Mesendoderm (in vitro differentiated cells): ENCODE measurements around the gene RPUSD4.

Experiments
- DNase-seq: peaks from one replicate; pipeline ENCODE4 v3.0.0; 2013
- H2AK5ac ChIP-seq: 2 replicates; pipeline ENCODE4 v1.6.1; 2013; ENCODE audit warnings: low read length, inconsistent platforms
- H2BK120ac ChIP-seq: 2 replicates; pipeline ENCODE4 v1.6.1; 2013; ENCODE audit warnings: low read depth, mild to moderate bottlenecking, low read length, moderate library complexity, mixed read lengths
- H2BK15ac ChIP-seq: replicated peaks from 2 replicates; pipeline ENCODE4 v1.6.1; 2013; ENCODE audit warnings: low read depth, mild to moderate bottlenecking, moderate library complexity
- H2BK5ac ChIP-seq: 2 replicates; pipeline ENCODE4 v1.6.1; 2013; ENCODE audit warnings: low read length, inconsistent platforms
- H3K18ac ChIP-seq: 2 replicates; pipeline ENCODE4 v1.6.1; 2013; ENCODE audit warnings: mild to moderate bottlenecking, low read length, mixed read lengths
- H3K23ac ChIP-seq: one replicate; pipeline ENCODE4 v1.6.1; 2013; ENCODE audit warnings: low read length
- H3K27ac ChIP-seq: 2 replicates; pipeline ENCODE4 v1.5.1; 2013; ENCODE audit warnings: low read depth, mild to moderate bottlenecking, inconsistent platforms, low read length, moderate library complexity
- H3K27me3 ChIP-seq: 2 replicates; pipeline ENCODE4 v1.6.1; 2013; ENCODE audit warnings: low read length, control low read depth, mild to moderate bottlenecking, inconsistent platforms; ENCODE audit not compliant: insufficient read depth, poor library complexity
- H3K36me3 ChIP-seq: 2 replicates; pipeline ENCODE4 v1.6.1; 2013; ENCODE audit warnings: low read length, inconsistent platforms; ENCODE audit not compliant: control insufficient read depth, insufficient read depth
- H3K4ac ChIP-seq: one replicate; pipeline ENCODE4 v1.6.1; 2013; ENCODE audit warnings: low read depth, mild to moderate bottlenecking, low read length, moderate library complexity
- H3K4me1 ChIP-seq: 2 replicates; pipeline ENCODE4 v1.6.1; 2013; ENCODE audit warnings: low read depth, low read length, inconsistent platforms; ENCODE audit not compliant: control insufficient read depth
- H3K4me2 ChIP-seq: 2 replicates; pipeline ENCODE4 v1.6.1; 2013; ENCODE audit warnings: low read length
- H3K4me3 ChIP-seq: 2 replicates; pipeline ENCODE4 v1.5.1; 2013; ENCODE audit warnings: mild to moderate bottlenecking, low read length
- H3K56ac ChIP-seq: one replicate; pipeline ENCODE4 v1.6.1; 2013; ENCODE audit warnings: low read length
- H3K79me1 ChIP-seq: 2 replicates; pipeline ENCODE4 v1.6.1; 2013; ENCODE audit warnings: low read length, inconsistent platforms
- H3K79me2 ChIP-seq: 2 replicates; pipeline ENCODE4 v1.6.1; 2013; ENCODE audit warnings: mild to moderate bottlenecking, low read length; ENCODE audit not compliant: control insufficient read depth, insufficient read depth
- H3K9ac ChIP-seq: 2 replicates; pipeline ENCODE4 v1.6.1; 2013; ENCODE audit warnings: low read length, inconsistent platforms
- H4K5ac ChIP-seq: one replicate; pipeline ENCODE4 v1.6.1; 2013; ENCODE audit warnings: low read length
- H4K8ac ChIP-seq: one replicate; pipeline ENCODE4 v1.6.1; 2013; ENCODE audit warnings: low read depth, mild to moderate bottlenecking, control low read depth, low read length, moderate library complexity
- WGBS: extraction: QIAGEN DNeasy Blood & Tissue Kit; methylation state at CpG from one replicate; pipeline ENCODE4 v1.1.7; 2013; ENCODE audit warnings: low lambda C conversion rate, missing lambda C conversion rate; ENCODE audit not compliant: insufficient coverage; ENCODE audit errors: extremely low coverage; 5-methylcytosine and 5-hydroxymethylcytosine counted together

The RPUSD4 gene

DNA sequence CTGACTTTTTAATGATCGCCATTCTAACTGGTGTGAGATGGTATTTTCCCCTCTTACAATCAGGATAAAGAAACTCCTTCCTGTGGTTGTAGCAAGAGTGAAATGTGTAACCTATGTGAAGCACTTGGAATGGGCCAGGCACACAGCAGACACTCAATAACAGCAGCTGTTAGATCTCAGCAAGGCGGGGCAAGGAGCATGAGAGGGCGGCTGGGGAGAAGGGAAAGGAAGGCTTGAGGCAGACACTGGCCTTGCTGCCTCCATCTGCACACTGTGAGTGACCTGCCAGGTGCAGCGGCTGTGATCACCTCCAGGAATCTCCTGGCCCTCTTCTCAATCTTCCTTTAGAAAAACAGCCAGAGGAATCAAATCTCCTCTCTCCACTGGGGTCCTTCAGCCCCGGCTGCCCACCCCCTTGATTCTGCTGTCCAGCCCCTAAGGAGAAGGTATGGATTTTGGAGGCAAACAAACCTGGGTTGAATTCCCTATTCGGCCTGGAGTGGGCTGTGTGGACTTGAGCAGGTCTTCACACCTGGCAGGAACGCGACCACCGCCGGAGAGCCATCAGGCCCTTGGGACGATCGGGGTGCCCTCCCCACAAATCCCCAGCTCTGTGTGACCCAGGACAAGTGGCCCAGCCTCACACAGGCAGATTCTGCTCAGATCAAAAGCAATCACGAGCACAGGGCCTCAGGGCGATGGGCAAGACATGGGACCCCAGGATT lies 49.0 kb downstream of the RPUSD4 start:
- H3K36me3 ChIP-seq: no peaks in the 10 kb centered on the region
- no peak overlapping the region for H2BK15ac ChIP-seq
- H4K5ac ChIP-seq: no peak overlapping the region
- H3K23ac ChIP-seq: no peak overlapping the region
- H3K79me2 ChIP-seq: no peaks in the 10 kb centered on the region
- H3K9ac ChIP-seq: no peak overlapping the region
- H3K56ac ChIP-seq: no peak overlapping the region
- no peak overlapping the region for H3K27ac ChIP-seq
- H2BK120ac ChIP-seq: no peak overlapping the region
- H3K27me3 ChIP-seq: no peaks in the 10 kb centered on the region
- no peak overlapping the region for H2BK5ac ChIP-seq
- peaks cover 7% of the 10 kb centered on the region for H3K4me1 ChIP-seq
- no CpG with 5 or more reads among the region's 14 CpGs for WGBS
- H2AK5ac ChIP-seq: no peak overlapping the region
- H4K8ac ChIP-seq: no peak overlapping the region
- no peak overlapping the region for H3K4me3 ChIP-seq
- no peak for DNase-seq
- no peak overlapping the region for H3K18ac ChIP-seq
- H3K79me1 ChIP-seq: no peaks in the 10 kb centered on the region
- no peak overlapping the region for H3K4ac ChIP-seq
- H3K4me2 ChIP-seq: no peak overlapping the region

DNA sequence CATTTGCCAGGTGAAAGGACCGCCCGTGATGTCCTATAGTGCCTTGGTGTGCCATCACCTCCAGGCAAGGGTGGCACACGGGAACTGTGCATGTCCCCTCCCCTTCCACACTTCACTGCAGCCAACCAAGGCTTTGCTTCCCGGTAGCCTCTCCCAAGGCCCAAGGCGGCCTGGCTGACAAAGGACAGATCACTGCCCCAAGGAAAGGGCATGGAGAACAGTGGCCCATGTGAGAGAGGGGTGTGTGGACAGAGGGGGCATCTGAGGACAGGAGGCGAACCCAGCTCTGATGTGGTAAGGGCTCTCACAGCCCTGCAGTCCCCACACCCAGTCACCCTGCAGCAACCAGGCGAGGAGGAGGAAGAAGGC lies 50.4 kb downstream of the RPUSD4 start:
- Histone ChIP-seq H3K23ac (no peak overlapping the region), H2AK5ac (no peak overlapping the region), H3K36me3 (no peaks in the 10 kb centered on the region), H3K79me2 (no peaks in the 10 kb centered on the region), H3K4me3 (no peak overlapping the region), H2BK5ac (no peak overlapping the region), H3K4me1 (peaks cover 7% of the 10 kb centered on the region), H4K5ac (no peak overlapping the region), H4K8ac (no peak overlapping the region), H3K9ac (no peak overlapping the region), H3K56ac (peak overlapping the region; percentile 57), H3K4ac (no peak overlapping the region), H3K18ac (no peak overlapping the region), H3K79me1 (no peaks in the 10 kb centered on the region), H2BK120ac (no peak overlapping the region), H3K27me3 (no peaks in the 10 kb centered on the region), H3K27ac (no peak overlapping the region), H2BK15ac (no peak overlapping the region), H3K4me2 (no peak overlapping the region)
- no peak for DNase-seq
- WGBS: no CpG with 5 or more reads among the region's 7 CpGs

DNA sequence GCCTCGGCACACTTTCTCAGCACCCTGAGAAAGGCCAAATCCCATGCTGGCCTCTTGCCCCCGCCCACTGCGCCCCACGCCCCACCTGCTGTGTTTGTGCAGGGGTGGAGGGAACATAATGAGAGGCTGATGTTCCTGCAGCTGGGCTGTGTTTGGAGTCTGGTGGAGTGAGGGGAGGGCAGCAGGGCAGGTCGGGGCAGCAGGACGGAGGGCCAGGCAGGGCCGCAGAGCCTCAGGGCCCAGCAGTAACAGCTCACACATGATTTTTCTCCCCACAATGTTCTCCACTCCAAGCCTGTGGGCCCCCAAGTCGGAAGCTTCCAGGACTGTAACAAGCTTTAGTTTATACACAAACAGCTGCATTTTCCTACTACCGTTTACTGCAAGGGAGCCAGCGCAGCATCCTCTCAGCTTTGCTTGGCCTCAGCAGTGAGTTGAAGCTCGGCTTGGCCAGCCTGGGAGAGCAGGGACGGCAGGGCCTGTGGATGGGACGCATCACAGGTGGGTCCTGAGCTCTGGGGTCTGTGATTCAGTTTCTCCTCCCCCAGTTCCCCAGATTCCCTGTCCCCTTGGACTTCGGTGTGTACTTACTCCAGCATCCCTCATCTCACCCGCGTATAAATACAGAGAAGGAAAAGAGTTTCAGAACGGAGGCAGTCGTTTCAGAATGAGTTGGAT lies 51.0 kb downstream of the RPUSD4 start:
- WGBS: no CpG with 5 or more reads among the region's 18 CpGs
- no peak overlapping the region for H3K23ac ChIP-seq
- H3K4me2 ChIP-seq: no peak overlapping the region
- DNase-seq: no peak
- peak overlapping the region; percentile 57 for H3K56ac ChIP-seq
- peaks cover 7% of the 10 kb centered on the region for H3K4me1 ChIP-seq
- H3K18ac ChIP-seq: peak overlapping the region; percentile 20
- H3K79me1 ChIP-seq: no peaks in the 10 kb centered on the region
- no peak overlapping the region for H2AK5ac ChIP-seq
- H4K8ac ChIP-seq: no peak overlapping the region
- H2BK120ac ChIP-seq: peak overlapping the region; percentile 46
- no peak overlapping the region for H3K4me3 ChIP-seq
- no peak overlapping the region for H3K4ac ChIP-seq
- H2BK5ac ChIP-seq: no peak overlapping the region
- peak overlapping the region; percentile 13 for H3K27ac ChIP-seq
- no peaks in the 10 kb centered on the region for H3K27me3 ChIP-seq
- no peak overlapping the region for H4K5ac ChIP-seq
- H3K79me2 ChIP-seq: no peaks in the 10 kb centered on the region
- peak overlapping the region; percentile 26 for H3K9ac ChIP-seq
- no peaks in the 10 kb centered on the region for H3K36me3 ChIP-seq
- H2BK15ac ChIP-seq: no peak overlapping the region

DNA sequence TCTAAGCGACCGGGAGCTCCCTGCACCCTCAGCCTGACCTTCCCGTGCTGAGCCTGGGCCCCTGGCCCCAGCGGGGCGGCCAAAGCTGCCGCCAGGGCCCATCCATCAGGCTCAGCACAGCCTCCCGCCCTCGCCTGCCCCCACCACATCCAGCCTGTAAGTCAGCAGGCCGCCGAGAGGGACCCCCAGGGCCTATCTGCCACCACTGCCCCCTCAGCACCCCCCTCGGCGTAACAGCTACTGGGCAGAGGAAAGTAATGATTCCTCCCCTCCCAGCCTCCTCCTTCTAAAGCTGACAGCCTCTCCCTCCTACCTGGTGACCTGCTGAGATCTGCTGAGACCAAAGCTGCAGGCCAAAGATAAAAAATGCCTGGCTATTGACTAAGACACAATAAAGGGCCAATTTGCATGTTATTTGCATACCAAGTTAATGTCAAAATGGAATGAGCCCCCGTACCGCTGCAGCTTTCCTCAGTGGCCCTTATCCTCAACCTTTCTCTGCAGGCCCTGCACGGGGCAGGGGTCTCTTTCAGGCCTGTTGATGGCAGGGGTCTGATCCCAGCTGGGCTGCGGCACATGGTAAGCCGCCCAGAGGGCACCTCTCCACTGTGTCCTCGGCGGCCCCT lies 51.6 kb downstream of the RPUSD4 start:
- Histone ChIP-seq H3K4me3 (no peak overlapping the region), H4K5ac (no peak overlapping the region), H3K27me3 (no peaks in the 10 kb centered on the region), H2BK120ac (peak overlapping the region; percentile 46), H3K27ac (peak overlapping the region; percentile 13), H3K23ac (no peak overlapping the region), H3K9ac (no peak overlapping the region), H4K8ac (no peak overlapping the region), H2BK5ac (no peak overlapping the region), H3K4me1 (peaks cover 7% of the 10 kb centered on the region), H3K36me3 (no peaks in the 10 kb centered on the region), H3K56ac (peak overlapping the region; percentile 52), H3K4ac (no peak overlapping the region), H3K18ac (peak overlapping the region; percentile 20), H3K4me2 (peak overlapping the region; percentile 16), H2BK15ac (no peak overlapping the region), H3K79me2 (no peaks in the 10 kb centered on the region), H3K79me1 (no peaks in the 10 kb centered on the region), H2AK5ac (no peak overlapping the region)
- peak; percentile 88 for DNase-seq
- no CpG with 5 or more reads among the region's 19 CpGs for WGBS

DNA sequence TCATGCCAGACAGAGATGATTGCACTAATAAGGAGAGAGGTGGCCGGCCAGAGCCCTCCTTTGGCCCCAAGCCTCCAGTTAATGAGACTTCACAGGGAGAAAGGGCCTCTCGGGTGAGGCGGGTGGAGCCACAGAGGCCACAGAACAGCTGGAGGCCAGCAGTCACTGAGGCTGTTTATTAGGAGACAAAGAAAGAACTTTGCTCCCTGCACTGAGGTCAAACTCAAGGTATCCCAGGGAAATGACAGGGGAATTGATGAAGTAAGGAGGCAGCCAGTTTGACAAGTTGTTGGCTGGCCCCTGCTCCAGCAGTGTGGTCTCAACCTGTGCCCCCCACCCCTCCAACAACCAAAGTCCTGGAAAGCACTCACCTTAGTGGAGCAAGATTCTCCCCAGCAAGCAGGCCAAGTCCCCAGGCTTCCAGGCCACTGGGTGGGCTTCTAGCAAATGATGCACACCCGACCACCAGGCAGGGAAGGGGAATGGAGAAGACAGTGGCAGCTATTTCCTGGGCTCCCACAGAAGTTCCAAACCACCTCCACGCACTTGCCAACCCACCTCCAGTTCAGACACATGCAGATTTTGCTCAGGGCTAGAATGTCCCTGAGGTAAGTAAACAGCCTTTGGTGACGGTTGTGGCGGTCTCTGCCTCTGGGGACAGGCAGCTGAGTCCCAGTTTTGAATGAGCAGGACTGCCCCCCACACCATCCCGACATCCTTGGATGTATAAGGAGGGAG lies 53.2 kb downstream of the RPUSD4 start:
- Histone ChIP-seq H3K79me1 (no peaks in the 10 kb centered on the region), H3K56ac (no peak overlapping the region), H3K36me3 (no peaks in the 10 kb centered on the region), H3K18ac (no peak overlapping the region), H3K79me2 (no peaks in the 10 kb centered on the region), H2AK5ac (no peak overlapping the region), H3K4me2 (no peak overlapping the region), H3K23ac (no peak overlapping the region), H3K27ac (no peak overlapping the region), H3K4ac (no peak overlapping the region), H2BK120ac (no peak overlapping the region), H3K27me3 (no peaks in the 10 kb centered on the region), H3K4me3 (no peak overlapping the region), H2BK15ac (no peak overlapping the region), H3K4me1 (peaks cover 7% of the 10 kb centered on the region), H3K9ac (no peak overlapping the region), H4K8ac (no peak overlapping the region), H4K5ac (no peak overlapping the region), H2BK5ac (no peak overlapping the region)
- DNase-seq: no peak
- no CpG with 5 or more reads among the region's 8 CpGs for WGBS
